ENCODE measurements around the gene TSPY10. TPM values are rescaled to one million over a fixed set of nuclear protein-coding genes. Genes with fewer than 3 reads are reported as not detected.
"Not testable (repeated sequence)": the region's sequence is repeated elsewhere in the genome, so short reads cannot be mapped to it uniquely, and the experiment has no call there.

TSPY10 gene
- polyA plus RNA-seq (ENCODE audit: low read depth in 6 of 6): not detected

- not testable (repeated sequence) for H3K36me3 Mint-ChIP-seq; DNase-seq; ATAC-seq (ENCODE audit: low read depth in 2 of 2); H3K4me1 Mint-ChIP-seq; H3K27me3 Mint-ChIP-seq; H3K9me3 Mint-ChIP-seq; H3K27ac Mint-ChIP-seq; H3K4me3 Mint-ChIP-seq
Observed at GRCh38 chrY:9527580-9527979, at the start of gene TSPY10. TSPY10 (plus strand) TSS chrY:9527880; CDS start chrY:9527926, 46 bp downstream.

GRCh38 chrY:9486967-9487366, 40.7 kb upstream of the TSPY10 start, which contains the start of gene TSPY9:
TSPY9 (plus strand) TSS chrY:9487267; CDS start chrY:9487313, 46 bp downstream.
- not testable (repeated sequence) for H3K9me3 Mint-ChIP-seq; H3K36me3 Mint-ChIP-seq; H3K4me1 Mint-ChIP-seq; DNase-seq; H3K27me3 Mint-ChIP-seq; H3K27ac Mint-ChIP-seq; H3K4me3 Mint-ChIP-seq; ATAC-seq (ENCODE audit: low read depth in 2 of 2)

- not testable (repeated sequence) for DNase-seq; H3K9me3 Mint-ChIP-seq; H3K27me3 Mint-ChIP-seq; H3K4me3 Mint-ChIP-seq; ATAC-seq (ENCODE audit: low read depth in 2 of 2); H3K4me1 Mint-ChIP-seq; H3K36me3 Mint-ChIP-seq; H3K27ac Mint-ChIP-seq
Observed at GRCh38 chrY:9504396-9504795, 23.3 kb upstream of the TSPY10 start.

GRCh38 chrY:9516287-9516686, 11.4 kb upstream of the TSPY10 start:
- not testable (repeated sequence) for H3K9me3 Mint-ChIP-seq; H3K36me3 Mint-ChIP-seq; H3K27ac Mint-ChIP-seq; H3K27me3 Mint-ChIP-seq; H3K4me1 Mint-ChIP-seq; ATAC-seq (ENCODE audit: low read depth in 2 of 2); H3K4me3 Mint-ChIP-seq; DNase-seq

Other genes starting within 250 kb of the TSPY10 start
- gene TSPY4, start 190.4 kb upstream of the TSPY10 start, polyA plus RNA-seq (ENCODE audit: low read depth in 6 of 6): not detected
- gene TSPY8, start 170.1 kb upstream of the TSPY10 start, polyA plus RNA-seq (ENCODE audit: low read depth in 6 of 6): not detected
- not detected for gene TSPY3, start 129.5 kb upstream of the TSPY10 start, polyA plus RNA-seq (ENCODE audit: low read depth in 6 of 6)
- gene TSPY1, start 60.9 kb upstream of the TSPY10 start, polyA plus RNA-seq (ENCODE audit: low read depth in 6 of 6): not detected
- gene TSPY9, start 40.6 kb upstream of the TSPY10 start, polyA plus RNA-seq (ENCODE audit: low read depth in 6 of 6): not detected